HepG2 (cell line): ENCODE measurements around the gene REEP6. TPM values are rescaled to one million over a fixed set of nuclear protein-coding genes. Genes with fewer than 3 reads are reported as not detected.

Experiments used
- AGO2 ChIP-seq: fragments of 200-400 bp; formaldehyde crosslinking; optimal IDR thresholded peaks from 2 replicates; pipeline ENCODE3; 2017; ENCODE audit warnings: mild to moderate bottlenecking, low read depth, low read length, moderate library complexity
- CBX1 ChIP-seq: IDR thresholded peaks from one replicate; pipeline ENCODE4 v1.6.1; 2016; ENCODE audit warnings: antibody characterized with exemption, low read depth
- CREM ChIP-seq, 2 experiments: sonication (generic) in 1 of 2; formaldehyde crosslinking in 1 of 2; IDR thresholded peaks; 2 replicates each; pipeline versions ENCODE4 v1.4.0 to v1.6.1; 2016 to 2020; ENCODE audit warnings: antibody characterized with exemption in 1 of 2, mild to moderate bottlenecking in 1 of 2, missing genetic modification reagents in 1 of 2
- ELF3 ChIP-seq: IDR thresholded peaks from 2 replicates; pipeline ENCODE4 v1.6.1; 2016; ENCODE audit warnings: missing genetic modification reagents, missing compliant biosample characterization
- FOSL1 ChIP-seq: sonication (generic); formaldehyde crosslinking; IDR thresholded peaks from 2 replicates; pipeline ENCODE4 v1.9.0; 2021; ENCODE audit warnings: missing genetic modification reagents, borderline replicate concordance
- HMG20A ChIP-seq: IDR thresholded peaks from 2 replicates; pipeline ENCODE4 v1.6.1; 2016; ENCODE audit warnings: borderline replicate concordance
- MED8 ChIP-seq: sonication (generic); formaldehyde crosslinking; IDR thresholded peaks from 2 replicates; pipeline ENCODE4 v1.8.1; 2023; ENCODE audit warnings: mild to moderate bottlenecking, missing genetic modification reagents; ENCODE audit not compliant: insufficient replicate concordance
- PHF21A ChIP-seq: sonication (generic); formaldehyde crosslinking; IDR thresholded peaks from 2 replicates; pipeline ENCODE4 v1.5.0; 2020; ENCODE audit warnings: mild to moderate bottlenecking, missing genetic modification reagents
- POLR2G ChIP-seq: fragments of 200-400 bp; formaldehyde crosslinking; IDR thresholded peaks from 2 replicates; pipeline ENCODE4 v1.6.1; 2018; ENCODE audit warnings: mild to moderate bottlenecking, low read depth, low read length, moderate library complexity
- RBM22 ChIP-seq: fragments of 200-400 bp; formaldehyde crosslinking; optimal IDR thresholded peaks from 2 replicates; pipeline ENCODE3; 2017; ENCODE audit warnings: mild to moderate bottlenecking, low read length, moderate library complexity
- SALL2 ChIP-seq: sonication (generic); formaldehyde crosslinking; IDR thresholded peaks from 2 replicates; pipeline ENCODE4 v1.8.1; 2023; ENCODE audit warnings: mild to moderate bottlenecking, missing genetic modification reagents, inconsistent platforms
- STAG1 ChIP-seq: sonication (generic); formaldehyde crosslinking; IDR thresholded peaks from 2 replicates; pipeline ENCODE4 v1.4.0; 2020; ENCODE audit warnings: missing genetic modification reagents
- WIZ ChIP-seq: sonication (generic); formaldehyde crosslinking; IDR thresholded peaks from 2 replicates; pipeline ENCODE4 v1.5.1; 2020; ENCODE audit warnings: mild to moderate bottlenecking, missing genetic modification reagents
- ZEB1 ChIP-seq: IDR thresholded peaks from 2 replicates; pipeline ENCODE4 v1.6.1; 2012; ENCODE audit warnings: mild to moderate bottlenecking, low read depth, inconsistent platforms; ENCODE audit not compliant: insufficient replicate concordance
- ZFP36L1 ChIP-seq: sonication (generic); formaldehyde crosslinking; IDR thresholded peaks from 2 replicates; pipeline ENCODE4 v1.8.0; 2022; ENCODE audit warnings: mild to moderate bottlenecking, missing genetic modification reagents, moderate library complexity
- ZFP62 ChIP-seq: sonication (generic); formaldehyde crosslinking; IDR thresholded peaks from 2 replicates; pipeline ENCODE4 v1.4.0; 2020; ENCODE audit warnings: missing genetic modification reagents
- ZFY ChIP-seq: sonication (generic); formaldehyde crosslinking; IDR thresholded peaks from 2 replicates; pipeline ENCODE4 v1.4.0; 2020; ENCODE audit warnings: missing genetic modification reagents
- ZNF10 ChIP-seq: sonication (generic); formaldehyde crosslinking; IDR thresholded peaks from 2 replicates; pipeline ENCODE4 v1.4.0; 2020; ENCODE audit warnings: mild to moderate bottlenecking, low read depth, missing genetic modification reagents, borderline replicate concordance
- ZNF230 ChIP-seq: sonication (generic); formaldehyde crosslinking; IDR thresholded peaks from 2 replicates; pipeline ENCODE4 v1.4.0; 2020; ENCODE audit warnings: mild to moderate bottlenecking, missing genetic modification reagents
- ZNF33A ChIP-seq: sonication (generic); formaldehyde crosslinking; IDR thresholded peaks from 2 replicates; pipeline ENCODE4 v1.5.1; 2020; ENCODE audit warnings: missing genetic modification reagents, mild to moderate bottlenecking, moderate library complexity, borderline replicate concordance
- ZNF468 ChIP-seq: sonication (generic); formaldehyde crosslinking; IDR thresholded peaks from 2 replicates; pipeline ENCODE4 v1.8.0; 2022; ENCODE audit warnings: mild to moderate bottlenecking, moderate library complexity, missing genetic modification reagents
- ZNF564 ChIP-seq: sonication (generic); formaldehyde crosslinking; IDR thresholded peaks from 2 replicates; pipeline ENCODE4 v1.8.1; 2023; ENCODE audit warnings: mild to moderate bottlenecking, missing genetic modification reagents
- polyA plus RNA-seq, 8 experiments: library from polyadenylated mRNA; depleted of rRNA in 3 of 8; stranded (reverse) in 7 of 8; unstranded in 1 of 8; fragments of >200 nt; fragmentation: Illumina TruSeq in 4 of 8; extraction: Trizol in 4 of 8; gene quantifications; 2 replicates each; pipeline versions ENCODE4 v1.2.1 to v1.2.3, GENCODE V29; 2011 to 2016; ENCODE audit warnings: low read depth in 4 of 8, missing spikeins in 1 of 8, mixed read lengths in 1 of 8; ENCODE audit not compliant: insufficient read depth in 1 of 8
- total RNA-seq, 5 experiments: library from RNA; depleted of rRNA; stranded (reverse); fragments of >200 nt; fragmentation: Illumina TruSeq; extraction: Trizol; gene quantifications; 2 replicates each; pipeline ENCODE4 v1.2.3, GENCODE V29; 2016; ENCODE audit warnings: low read depth in 1 of 5
- TF ChIP-seq, protein P1 (sequence below): IDR thresholded peaks from 2 replicates; pipeline ENCODE4 v1.6.1; 2016; ENCODE audit warnings: missing biosample characterization, missing genetic modification reagents, low read depth
- TF ChIP-seq, protein P2 (sequence below): sonication (generic); formaldehyde crosslinking; IDR thresholded peaks from 2 replicates; pipeline ENCODE4 v1.9.0; 2022; ENCODE audit warnings: low read depth, missing genetic modification reagents
- TF ChIP-seq, protein P3 (sequence below): sonication (generic); formaldehyde crosslinking; IDR thresholded peaks from 2 replicates; pipeline ENCODE4 v1.9.0; 2021; ENCODE audit warnings: missing genetic modification reagents, mild to moderate bottlenecking, borderline replicate concordance
- TF ChIP-seq, protein P4 (sequence below): IDR thresholded peaks from 2 replicates; pipeline ENCODE4 v1.6.1; 2016

The REEP6 gene
- total and polyA plus RNA-seq, 2 of the 13 experiments (the other 11 are each of a cell fraction or from before 2014, with no cell fraction given): 10.0 to 28.8 TPM

DNA sequence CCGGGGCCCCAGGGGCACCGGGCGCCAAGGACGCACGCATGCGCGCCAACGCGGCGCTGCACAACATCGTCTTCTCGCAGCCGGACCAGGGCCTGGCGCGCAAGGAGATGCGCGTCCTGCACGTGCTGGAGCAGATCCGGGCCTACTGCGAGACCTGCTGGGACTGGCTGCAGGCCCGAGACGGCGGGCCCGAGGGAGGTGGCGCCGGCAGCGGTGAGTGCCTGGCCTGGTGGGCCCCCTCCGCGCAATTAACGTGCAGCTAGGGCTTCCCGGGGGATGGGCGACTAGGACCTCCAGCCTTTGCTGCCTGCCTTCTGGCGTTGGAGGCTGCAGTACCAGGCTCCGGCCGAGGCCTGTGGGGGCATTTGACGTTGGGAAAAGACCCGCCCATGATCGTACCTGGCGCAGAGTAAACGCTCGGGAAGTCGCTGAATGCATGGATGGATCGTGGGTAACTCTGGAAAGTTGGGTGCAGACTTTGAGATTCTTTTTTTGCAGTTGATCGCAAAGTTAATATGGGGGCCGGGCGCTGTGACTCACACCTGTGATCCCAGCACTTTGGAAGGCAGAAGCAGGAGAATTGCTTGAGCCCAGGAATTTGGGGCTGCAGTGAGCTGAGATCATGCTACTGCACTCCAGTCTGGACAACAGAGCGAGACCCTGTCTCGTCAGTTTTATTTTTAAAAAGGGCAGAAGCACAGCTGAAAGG is 33.8 kb upstream of the REEP6 start (continued):
- TF ChIP-seq, protein P1, sequence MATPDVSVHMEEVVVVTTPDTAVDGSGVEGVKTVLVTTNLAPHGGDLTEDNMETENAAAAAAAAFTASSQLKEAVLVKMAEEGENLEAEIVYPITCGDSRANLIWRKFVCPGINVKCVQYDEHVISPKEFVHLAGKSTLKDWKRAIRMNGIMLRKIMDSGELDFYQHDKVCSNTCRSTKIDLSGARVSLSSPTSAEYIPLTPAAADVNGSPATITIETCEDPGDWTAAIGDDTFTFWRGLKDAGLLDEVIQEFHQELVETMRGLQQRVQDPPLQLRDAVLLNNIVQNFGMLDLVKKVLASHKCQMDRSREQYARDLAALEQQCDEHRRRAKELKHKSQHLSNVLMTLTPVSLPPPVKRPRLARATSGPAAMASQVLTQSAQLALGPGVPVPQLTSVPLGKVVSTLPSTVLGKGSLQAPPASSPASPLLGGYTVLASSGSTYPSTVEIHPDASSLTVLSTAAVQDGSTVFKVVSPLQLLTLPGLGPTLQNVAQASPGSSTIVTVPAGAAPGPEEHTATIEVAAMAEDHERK: no peak
- TF ChIP-seq ZEB1: no peak
- peak; percentile 96 for TF ChIP-seq AGO2
- TF ChIP-seq, protein P2, sequence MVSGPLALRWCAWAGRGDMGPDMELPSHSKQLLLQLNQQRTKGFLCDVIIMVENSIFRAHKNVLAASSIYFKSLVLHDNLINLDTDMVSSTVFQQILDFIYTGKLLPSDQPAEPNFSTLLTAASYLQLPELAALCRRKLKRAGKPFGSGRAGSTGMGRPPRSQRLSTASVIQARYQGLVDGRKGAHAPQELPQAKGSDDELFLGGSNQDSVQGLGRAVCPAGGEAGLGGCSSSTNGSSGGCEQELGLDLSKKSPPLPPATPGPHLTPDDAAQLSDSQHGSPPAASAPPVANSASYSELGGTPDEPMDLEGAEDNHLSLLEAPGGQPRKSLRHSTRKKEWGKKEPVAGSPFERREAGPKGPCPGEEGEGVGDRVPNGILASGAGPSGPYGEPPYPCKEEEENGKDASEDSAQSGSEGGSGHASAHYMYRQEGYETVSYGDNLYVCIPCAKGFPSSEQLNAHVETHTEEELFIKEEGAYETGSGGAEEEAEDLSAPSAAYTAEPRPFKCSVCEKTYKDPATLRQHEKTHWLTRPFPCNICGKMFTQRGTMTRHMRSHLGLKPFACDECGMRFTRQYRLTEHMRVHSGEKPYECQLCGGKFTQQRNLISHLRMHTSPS (CRISPR knock-in tag): no peak
- TF ChIP-seq FOSL1 (CRISPR knock-in tag): no peak
- TF ChIP-seq CREM (IDR thresholded peaks at IDR 0.05): no peak
- TF ChIP-seq CREM (CRISPR knock-in tag; IDR thresholded peaks at IDR 0.05): no peak
- TF ChIP-seq, protein P3, sequence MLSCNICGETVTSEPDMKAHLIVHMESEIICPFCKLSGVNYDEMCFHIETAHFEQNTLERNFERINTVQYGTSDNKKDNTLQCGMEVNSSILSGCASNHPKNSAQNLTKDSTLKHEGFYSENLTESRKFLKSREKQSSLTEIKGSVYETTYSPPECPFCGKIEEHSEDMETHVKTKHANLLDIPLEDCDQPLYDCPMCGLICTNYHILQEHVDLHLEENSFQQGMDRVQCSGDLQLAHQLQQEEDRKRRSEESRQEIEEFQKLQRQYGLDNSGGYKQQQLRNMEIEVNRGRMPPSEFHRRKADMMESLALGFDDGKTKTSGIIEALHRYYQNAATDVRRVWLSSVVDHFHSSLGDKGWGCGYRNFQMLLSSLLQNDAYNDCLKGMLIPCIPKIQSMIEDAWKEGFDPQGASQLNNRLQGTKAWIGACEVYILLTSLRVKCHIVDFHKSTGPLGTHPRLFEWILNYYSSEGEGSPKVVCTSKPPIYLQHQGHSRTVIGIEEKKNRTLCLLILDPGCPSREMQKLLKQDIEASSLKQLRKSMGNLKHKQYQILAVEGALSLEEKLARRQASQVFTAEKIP (CRISPR knock-in tag): no peak
- TF ChIP-seq, protein P4, sequence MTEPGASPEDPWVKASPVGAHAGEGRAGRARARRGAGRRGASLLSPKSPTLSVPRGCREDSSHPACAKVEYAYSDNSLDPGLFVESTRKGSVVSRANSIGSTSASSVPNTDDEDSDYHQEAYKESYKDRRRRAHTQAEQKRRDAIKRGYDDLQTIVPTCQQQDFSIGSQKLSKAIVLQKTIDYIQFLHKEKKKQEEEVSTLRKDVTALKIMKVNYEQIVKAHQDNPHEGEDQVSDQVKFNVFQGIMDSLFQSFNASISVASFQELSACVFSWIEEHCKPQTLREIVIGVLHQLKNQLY: no peak
- no peak for TF ChIP-seq ZFP62 (CRISPR knock-in tag)
- no peak for TF ChIP-seq STAG1 (CRISPR knock-in tag)
- TF ChIP-seq ZFP36L1 (CRISPR knock-in tag): no peak
- no peak for TF ChIP-seq SALL2 (CRISPR knock-in tag)
- TF ChIP-seq ZNF468 (CRISPR knock-in tag): 0 out of 2 replicates have a peak, but pooled peaks have one; percentile 59
- TF ChIP-seq MED8 (CRISPR knock-in tag): no peak
- TF ChIP-seq POLR2G: 0 out of 2 replicates have a peak, but pooled peaks have one; percentile 22
- TF ChIP-seq ZNF33A: no peak
- TF ChIP-seq PHF21A (CRISPR knock-in tag): no peak
- no peak for TF ChIP-seq ELF3 (CRISPR knock-in tag)
- no peak for TF ChIP-seq ZNF230 (CRISPR knock-in tag)
- TF ChIP-seq WIZ (CRISPR knock-in tag): no peak
- TF ChIP-seq ZFY (CRISPR knock-in tag): peak; percentile 41; the same call in 1 of the 2 replicates
- peak; percentile 59 for TF ChIP-seq RBM22
- TF ChIP-seq CBX1: no peak
- TF ChIP-seq ZNF564: no peak
- TF ChIP-seq ZNF10: no peak
- TF ChIP-seq HMG20A (CRISPR knock-in tag): no peak
